Stimulated activated CD8-positive, alpha-beta memory T cell treated with anti-CD3 and anti-CD28 coated beads, Interleukin-15, amount 100 ng/mL, for 48 hours (primary cell): ENCODE data around the gene AK5.

ENCODE experiments used
- DNase-seq, 2 donors: peaks; one replicate each; pipeline ENCODE4 v3.0.0-alpha.2; 2020; ENCODE audit warnings: low read depth in 2 of 2

AK5 gene, protein sequence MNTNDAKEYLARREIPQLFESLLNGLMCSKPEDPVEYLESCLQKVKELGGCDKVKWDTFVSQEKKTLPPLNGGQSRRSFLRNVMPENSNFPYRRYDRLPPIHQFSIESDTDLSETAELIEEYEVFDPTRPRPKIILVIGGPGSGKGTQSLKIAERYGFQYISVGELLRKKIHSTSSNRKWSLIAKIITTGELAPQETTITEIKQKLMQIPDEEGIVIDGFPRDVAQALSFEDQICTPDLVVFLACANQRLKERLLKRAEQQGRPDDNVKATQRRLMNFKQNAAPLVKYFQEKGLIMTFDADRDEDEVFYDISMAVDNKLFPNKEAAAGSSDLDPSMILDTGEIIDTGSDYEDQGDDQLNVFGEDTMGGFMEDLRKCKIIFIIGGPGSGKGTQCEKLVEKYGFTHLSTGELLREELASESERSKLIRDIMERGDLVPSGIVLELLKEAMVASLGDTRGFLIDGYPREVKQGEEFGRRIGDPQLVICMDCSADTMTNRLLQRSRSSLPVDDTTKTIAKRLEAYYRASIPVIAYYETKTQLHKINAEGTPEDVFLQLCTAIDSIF

DNA sequence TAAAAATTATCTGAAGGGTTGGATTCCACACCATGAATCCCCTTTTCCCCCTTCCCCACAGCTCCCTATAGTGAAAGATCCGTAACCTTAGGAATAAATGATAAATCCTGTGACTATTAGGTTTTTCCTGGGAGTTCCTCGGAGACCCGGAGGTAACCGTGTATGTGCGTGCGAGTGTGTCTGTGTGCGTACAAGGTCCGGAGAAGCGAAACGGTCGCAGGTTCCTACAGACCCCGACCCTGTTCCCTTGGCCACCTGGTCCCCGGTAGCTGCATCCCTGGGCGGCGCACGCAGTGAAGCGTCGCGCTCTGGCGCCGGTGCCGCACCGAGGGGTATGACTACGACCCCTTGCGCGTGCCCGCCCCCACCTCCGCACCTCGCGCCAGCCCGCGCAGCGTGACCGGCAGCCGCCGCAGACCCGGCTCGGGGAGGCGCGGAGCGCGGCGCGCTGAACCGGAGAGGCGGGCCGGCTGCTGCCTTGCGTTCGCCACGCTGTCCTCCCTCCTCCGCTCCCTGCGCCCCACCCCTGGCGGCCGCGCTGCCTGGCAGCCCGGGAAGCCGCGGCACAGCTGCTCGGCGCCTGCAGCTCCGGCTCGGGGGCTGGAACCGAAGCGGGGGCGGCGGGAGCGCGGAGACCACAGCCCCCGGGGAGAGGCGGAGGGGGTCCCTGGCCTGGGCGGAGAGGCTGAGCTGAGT lies at the start of gene AK5:
TSS of gene AK5 (plus strand) at position 529 of the 696 bp plus-strand sequence. CDS start 295 bp downstream, outside the sequence.
- DNase-seq, result peak; percentile 9 to 42

- DNase-seq, result no peak
Observed at GRCh38 chr1:77232829-77233228, 49.0 kb upstream of the AK5 start.

- DNase-seq, result no peak
Observed at GRCh38 chr1:77234096-77234495, 47.7 kb upstream of the AK5 start.

GRCh38 chr1:77234943-77235342 lies 46.9 kb upstream of the AK5 start:
- DNase-seq, result no peak

DNA sequence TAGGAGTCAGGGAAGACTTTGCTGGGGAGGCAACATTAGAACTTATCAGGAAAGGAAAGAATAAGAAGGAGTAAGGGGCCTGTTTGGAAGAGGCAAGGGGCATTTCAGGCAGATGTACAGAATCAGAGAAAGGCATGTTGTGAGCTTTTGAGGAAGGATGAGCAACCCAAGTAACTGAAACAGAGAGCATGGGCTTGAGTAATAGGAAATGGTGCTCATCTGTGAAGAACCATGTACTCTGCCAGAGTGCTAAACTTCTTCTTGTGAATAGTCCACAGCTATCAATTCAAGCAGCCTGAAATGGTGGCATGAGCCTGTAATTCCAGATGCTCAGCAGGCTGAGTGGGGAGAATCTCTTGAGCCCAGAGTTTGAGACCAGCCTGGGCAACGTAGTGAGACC lies 43.4 kb upstream of the AK5 start:
- no peak for DNase-seq

GRCh38 chr1:77239311-77239710 lies 42.5 kb upstream of the AK5 start:
- DNase-seq, result no peak

DNA sequence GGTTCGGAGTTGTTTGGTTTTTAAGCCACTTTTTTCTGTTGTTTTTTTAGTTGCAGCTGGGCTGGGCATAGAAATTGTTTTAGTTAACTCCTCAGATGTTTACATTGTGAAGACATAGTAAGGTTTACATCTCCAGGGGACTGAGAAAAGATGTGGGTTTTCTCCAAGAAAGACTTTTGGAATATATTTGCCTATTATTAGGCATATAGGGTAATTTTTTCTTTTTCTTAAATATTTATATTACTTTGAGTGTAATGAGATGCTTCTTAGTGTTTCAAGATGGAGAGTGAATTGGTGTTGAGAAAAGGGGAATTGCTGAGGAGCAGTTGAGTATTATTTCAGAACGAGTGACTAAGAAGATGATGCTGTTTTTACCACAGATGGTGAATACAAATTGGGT lies 36.0 kb upstream of the AK5 start:
- DNase-seq, result no peak

DNA sequence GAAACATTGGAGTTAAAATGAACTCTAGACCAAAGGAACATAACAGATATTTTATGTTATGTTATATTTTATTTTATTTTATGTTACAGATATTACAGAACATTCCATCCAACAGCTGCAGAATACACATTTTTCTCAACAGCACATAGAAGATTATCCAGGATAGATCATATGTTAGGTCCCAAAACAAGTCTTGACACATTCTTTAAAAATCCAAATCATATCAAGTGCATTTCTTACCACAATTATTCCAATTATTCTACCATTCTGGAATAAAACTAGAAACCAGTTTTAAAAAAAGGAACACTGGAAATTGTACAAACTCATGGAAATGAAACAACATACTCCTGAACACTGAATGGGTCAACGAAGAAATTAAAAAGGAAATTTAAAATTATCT lies 31.7 kb upstream of the AK5 start:
- DNase-seq, result no peak

DNA sequence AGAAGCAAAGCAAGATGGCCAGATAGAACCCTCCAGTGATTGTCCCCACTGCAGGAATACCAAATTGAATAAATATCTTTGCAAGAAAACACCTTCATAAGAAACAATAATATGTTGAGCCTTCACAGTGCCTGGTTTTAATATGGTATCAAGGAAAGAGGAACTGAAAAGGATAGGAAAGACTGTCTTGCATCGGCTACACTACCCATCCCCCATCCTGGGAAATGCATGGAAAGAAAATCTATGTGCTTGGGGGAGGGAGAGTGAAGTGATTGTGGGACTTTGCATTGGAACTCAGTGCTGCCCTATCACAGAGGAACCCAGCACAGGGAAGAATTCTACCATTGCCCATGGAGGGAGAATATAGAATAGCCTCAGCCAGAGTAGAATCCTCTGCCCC lies 28.6 kb upstream of the AK5 start:
- no peak for DNase-seq

- no peak for DNase-seq
Observed at GRCh38 chr1:77263708-77264107, 18.1 kb upstream of the AK5 start.

DNA sequence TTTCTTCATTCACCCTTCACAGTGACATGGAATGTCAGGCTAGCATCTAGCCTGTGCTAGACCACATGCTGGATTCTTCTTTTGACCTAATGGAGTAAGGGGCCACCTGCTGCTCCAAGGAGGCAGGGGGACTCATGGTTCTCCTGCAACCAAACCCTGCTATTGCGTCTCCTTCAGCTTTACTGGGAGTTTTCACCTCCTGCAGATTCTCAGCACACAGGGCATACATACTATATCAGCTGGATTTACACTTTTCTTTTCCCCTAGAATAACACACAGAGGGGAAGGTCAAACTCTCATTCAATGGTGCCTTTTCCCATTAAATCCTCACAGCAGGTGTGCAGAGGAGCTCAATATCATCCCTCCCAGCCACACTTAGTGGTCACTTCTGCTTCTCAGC lies 16.6 kb upstream of the AK5 start:
- DNase-seq, result no peak

DNA sequence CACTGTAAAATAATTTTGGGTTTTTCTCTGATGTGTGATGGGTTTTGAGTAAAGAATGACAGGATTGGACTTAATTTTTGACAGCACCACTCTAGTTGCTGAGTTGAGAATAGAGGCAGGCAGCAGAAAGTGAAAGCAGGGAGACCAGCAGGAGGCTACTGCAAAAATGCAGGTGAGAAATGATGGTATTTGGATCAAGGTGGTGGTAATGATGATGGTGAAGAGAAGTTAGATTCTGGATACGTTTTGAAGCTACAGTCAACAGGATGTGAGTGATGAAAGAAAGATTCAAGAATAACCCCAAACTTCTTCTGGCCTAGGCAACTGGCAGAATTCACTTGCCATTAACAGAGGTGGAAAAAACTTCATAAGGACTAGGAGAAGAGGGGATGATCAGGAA lies 14.8 kb upstream of the AK5 start:
- DNase-seq, result no peak

DNA sequence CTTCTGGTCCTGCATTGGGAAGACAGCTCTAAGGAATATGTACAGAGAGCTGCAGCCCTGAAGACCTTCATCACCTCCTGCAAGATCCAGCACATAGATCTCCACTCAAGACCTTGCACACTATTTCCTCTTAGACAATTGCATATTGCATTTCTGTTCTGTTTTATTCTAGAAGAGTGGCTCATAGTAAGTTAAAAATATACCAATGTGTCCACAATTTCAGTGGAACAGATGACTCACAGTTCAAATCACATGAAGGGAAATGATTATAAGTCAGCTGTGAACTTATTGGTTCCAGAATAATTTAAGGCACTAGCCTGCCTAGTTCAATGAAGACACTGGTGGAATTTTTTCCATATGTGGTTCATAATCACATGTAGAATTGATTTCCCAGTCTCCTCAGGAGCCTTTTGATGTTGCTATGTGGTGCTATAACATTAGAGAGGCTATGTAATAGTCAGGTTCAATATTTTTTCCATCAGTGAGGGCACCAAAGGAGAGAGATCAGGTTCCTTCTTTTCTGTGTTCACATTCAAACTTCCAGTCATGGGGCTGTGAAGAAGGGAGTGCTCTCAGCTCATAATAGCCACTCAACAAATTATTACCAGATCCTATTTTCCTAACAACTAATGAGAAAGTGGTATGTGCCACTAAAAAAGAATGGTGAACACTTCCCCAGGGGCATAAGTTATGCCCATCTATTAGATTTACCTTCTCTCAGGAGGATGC lies 9.8 kb upstream of the AK5 start:
- DNase-seq, result no peak

- DNase-seq, result no peak
Observed at GRCh38 chr1:77273891-77274290, 7.9 kb upstream of the AK5 start.

DNA sequence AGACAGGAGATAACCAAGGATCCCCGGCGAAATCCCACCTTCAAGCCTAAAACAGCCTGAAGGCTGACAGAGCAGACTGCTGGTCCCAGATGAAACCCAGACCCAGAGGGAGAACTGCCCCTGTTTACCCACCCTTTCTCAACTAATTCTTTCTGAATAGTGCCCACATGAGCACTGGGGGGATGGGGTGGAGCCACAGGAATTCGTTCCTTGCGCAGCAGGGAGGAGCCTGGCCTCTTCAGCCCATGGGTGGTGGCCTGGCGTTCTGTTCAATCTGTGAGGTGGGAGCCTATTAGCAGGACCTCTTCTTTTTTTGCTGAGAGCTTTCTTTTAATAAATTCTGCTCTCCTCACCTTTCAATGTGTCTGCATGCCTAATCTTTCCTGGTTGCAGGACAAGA lies 6.6 kb upstream of the AK5 start:
- DNase-seq, result no peak

GRCh38 chr1:77276941-77277340 lies 4.9 kb upstream of the AK5 start:
- DNase-seq, result no peak

DNA sequence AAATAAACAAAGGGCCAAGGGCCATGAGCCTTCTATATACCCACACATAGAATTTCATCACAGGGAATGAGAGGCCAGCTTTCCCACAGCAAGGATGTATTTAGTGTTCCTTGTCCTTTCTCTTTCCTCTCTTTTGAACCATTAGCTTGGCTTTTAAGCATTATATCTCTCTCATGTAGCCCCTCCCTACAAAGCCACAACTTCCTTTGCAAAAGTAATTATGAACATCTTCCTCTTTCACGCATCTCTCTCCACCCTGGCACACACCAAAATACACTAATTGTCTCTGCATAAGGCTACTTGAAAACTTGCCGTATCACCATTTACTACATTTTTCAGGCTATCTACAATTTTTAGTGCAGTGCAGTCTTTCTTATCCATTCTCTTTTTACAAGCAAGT lies 1.9 kb upstream of the AK5 start:
- no peak for DNase-seq

GRCh38 chr1:77280962-77281361 lies 857 bp upstream of the AK5 start:
- no peak for DNase-seq

DNA sequence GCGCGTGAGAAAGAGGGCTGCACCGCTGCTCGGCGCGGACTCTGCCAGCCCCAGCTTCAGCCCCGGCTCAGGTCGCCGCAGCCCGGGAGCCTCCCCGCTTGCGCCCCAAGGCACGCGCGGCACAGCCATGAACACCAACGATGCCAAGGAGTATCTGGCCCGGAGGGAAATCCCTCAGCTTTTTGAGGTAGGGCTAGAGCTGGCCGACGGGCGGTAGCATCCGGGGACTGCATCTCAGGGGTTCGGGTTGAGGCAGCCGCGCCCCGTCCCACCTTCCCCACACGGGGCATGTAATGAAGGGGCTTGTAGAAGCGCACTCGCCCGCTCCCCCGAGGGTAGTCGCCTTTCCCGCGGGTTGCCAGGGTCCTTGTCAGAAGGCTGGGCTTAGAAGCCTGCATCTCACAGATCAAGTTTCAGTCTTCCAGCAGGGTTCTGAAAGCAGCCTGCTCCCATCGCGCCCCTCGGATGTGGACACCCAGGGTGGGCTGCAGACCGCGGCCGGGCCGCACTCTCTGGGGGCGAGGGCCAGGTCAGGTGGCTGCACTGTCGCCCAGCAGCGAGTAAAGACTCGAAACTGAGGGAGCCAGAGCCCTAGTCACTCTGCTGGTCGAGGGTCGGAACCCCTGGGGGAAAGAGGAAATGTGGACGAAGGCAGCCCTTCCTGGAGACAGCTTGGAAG lies 507 bp downstream of the AK5 start:
- peak in 1 of 2 donors; percentile 8 for DNase-seq

DNA sequence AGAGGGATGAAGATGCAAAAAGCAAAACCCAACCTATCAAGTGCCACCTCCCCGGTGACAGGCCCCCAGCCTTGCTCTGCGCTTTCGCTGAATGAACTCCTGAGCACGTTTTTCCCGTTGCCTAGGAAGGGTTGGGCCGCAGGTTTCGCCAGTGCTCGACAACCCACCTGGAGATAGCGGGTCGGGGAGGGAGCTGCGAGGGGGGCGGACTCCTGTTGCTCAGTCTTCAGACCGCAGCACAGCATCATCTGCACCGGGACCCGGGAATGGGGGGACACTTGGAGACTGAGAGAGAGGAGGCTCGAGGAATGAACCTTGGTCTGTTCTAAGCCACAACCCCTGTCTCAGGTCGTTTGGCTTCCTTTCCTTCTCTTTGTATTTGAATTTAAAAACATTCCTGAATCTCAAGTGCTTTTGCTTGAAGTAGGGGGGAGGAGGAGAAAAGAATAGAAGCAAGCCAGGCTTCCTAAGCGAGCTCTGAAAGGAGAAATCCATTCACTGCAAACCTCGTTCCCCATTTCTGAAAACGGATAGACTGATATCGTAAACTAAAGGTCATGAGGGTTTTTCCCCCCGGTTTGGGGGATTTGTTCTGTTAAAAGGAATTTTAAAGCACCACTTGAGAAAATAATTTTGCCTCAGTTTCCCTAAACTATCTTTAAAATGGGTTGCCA lies 1.2 kb downstream of the AK5 start:
- DNase-seq, result no peak

- DNase-seq, result no peak
Observed at GRCh38 chr1:77283701-77284425, 2.0 kb downstream of the AK5 start.
